DOHH2 (cell line): ENCODE data around the gene SUDS3.

Experiments used
- CTCF ChIP-seq: fragments of 200-600 bp; sonication (generic); IDR thresholded peaks from one replicate; pipeline ENCODE4 v1.5.1; 2014; ENCODE audit warnings: antibody characterized with exemption, mild to moderate bottlenecking, low read depth, low read length; ENCODE audit not compliant: poor library complexity, severe bottlenecking
- EZH2phosphoT487 ChIP-seq: fragments of 200-600 bp; sonication (generic); IDR thresholded peaks from 2 replicates; pipeline ENCODE4 v1.6.1; 2017; ENCODE audit warnings: borderline replicate concordance, mild to moderate bottlenecking, antibody characterized with exemption, low read length, moderate library complexity, mixed read lengths

GRCh38 chr12:118371321-118372282 is 4.8 kb upstream of the SUDS3 start:
- TF ChIP-seq CTCF (no peak), EZH2phosphoT487 (peak; percentile 63; the same call in 1 of the 2 replicates)
